ENCODE data around the gene TDP1.

Gene TDP1

DNA sequence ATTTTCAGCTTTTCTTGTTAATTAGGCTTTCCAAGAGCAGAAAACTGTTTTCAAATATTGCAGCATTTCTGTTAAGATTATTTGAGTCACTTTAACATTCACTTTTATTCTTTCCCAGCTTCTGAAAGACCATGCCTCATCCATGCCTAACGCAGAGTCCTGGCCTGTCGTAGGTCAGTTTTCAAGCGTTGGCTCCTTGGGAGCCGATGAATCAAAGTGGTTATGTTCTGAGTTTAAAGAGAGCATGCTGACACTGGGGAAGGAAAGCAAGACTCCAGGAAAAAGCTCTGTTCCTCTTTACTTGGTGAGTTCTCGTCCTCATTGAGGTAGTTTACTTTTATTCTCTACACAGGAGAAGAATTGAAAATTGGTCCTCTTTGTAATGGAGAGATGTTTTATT is 33.1 kb downstream of the TDP1 start:
- H3K4me1 ChIP-seq (ENCODE audit: control insufficient read depth, insufficient read depth, low read length) = peaks cover 1% of the 10 kb centered on the region; the same call in 1 of the 2 replicates
- H3K4me3 ChIP-seq (ENCODE audit: low read length) = no peak overlapping the region
- no peaks in the 10 kb centered on the region for H3K9me3 ChIP-seq (ENCODE audit: control insufficient read depth, insufficient read depth, low read length)
- no peak overlapping the region for H3K27ac ChIP-seq (ENCODE audit: low read length)
- DNase-seq (ENCODE audit: low read depth, low spot score) = no peak
- H3K36me3 ChIP-seq (ENCODE audit: control insufficient read depth, insufficient read depth, low read length) = peaks cover 3% of the 10 kb centered on the region; the same call in 1 of the 2 replicates
- WGBS (ENCODE audit: insufficient coverage, insufficient read length) = no CpG with 5 or more reads among the region's 5 CpGs
- no peaks in the 10 kb centered on the region for H3K27me3 ChIP-seq (ENCODE audit: control insufficient read depth, insufficient read depth, low read length)

DNA sequence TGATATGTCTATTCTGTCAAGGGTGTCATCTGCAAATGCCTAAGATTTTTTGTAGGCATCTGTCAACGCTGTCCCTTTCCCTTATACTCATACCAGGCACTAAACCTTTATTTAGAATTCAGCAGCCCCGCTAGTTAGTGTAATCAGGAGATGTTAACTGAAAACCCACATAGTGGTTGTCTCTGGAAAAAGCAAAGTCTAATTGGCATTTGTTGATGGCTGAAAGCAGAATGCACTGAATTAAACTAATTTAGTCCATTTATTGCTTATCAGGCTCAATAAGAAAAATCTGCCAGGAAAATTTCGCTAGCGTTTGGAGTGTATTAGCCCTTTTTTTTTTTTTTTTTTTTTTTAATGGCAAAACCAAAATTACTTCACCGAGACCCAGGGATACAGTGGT is 34.5 kb downstream of the TDP1 start:
- Histone ChIP-seq H3K27me3 (ENCODE audit: control insufficient read depth, insufficient read depth, low read length) (no peaks in the 10 kb centered on the region), H3K9me3 (ENCODE audit: control insufficient read depth, insufficient read depth, low read length) (no peaks in the 10 kb centered on the region), H3K4me1 (ENCODE audit: control insufficient read depth, insufficient read depth, low read length) (peaks cover 1% of the 10 kb centered on the region; the same call in 1 of the 2 replicates), H3K27ac (ENCODE audit: low read length) (no peak overlapping the region), H3K36me3 (ENCODE audit: control insufficient read depth, insufficient read depth, low read length) (peaks cover 3% of the 10 kb centered on the region; the same call in 1 of the 2 replicates), H3K4me3 (ENCODE audit: low read length) (no peak overlapping the region)
- no CpG with 5 or more reads among the region's 5 CpGs for WGBS (ENCODE audit: insufficient coverage, insufficient read length)
- no peak for DNase-seq (ENCODE audit: low read depth, low spot score)

DNA sequence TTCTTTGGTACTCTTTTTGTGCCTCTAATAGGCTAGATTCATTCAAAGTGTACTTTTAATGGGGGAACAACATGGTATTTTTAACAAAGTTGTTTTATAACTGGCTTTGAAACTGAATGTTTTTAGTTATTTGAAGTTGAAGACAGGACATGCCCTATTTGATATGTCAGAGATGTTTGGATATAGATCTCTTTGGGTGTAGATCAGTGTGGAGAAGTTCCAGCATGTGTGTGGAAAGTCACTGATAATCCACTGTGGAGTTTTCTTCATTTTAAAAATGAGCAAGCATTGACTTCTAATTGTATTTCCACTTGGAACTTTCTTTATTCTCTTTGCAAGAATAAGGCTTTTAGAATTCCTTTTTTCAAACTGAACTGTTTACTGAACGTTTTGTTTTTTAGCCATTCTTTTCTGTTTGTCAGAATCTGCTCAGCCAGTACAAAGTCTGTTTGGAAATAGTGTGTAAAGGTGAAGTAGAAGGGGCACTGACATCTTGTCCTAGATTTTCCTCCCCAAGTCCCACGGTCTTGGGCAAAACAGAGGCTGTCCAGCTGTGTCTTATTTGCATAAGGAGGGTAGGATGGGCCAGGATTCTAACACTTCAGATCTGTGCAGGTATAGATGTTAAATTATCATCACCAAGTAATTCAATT is 35.0 kb downstream of the TDP1 start:
- DNase-seq (ENCODE audit: low read depth, low spot score) = no peak
- Histone ChIP-seq H3K27ac (ENCODE audit: low read length) (no peak overlapping the region), H3K36me3 (ENCODE audit: control insufficient read depth, insufficient read depth, low read length) (peaks cover 3% of the 10 kb centered on the region; the same call in 1 of the 2 replicates), H3K9me3 (ENCODE audit: control insufficient read depth, insufficient read depth, low read length) (no peaks in the 10 kb centered on the region), H3K4me3 (ENCODE audit: low read length) (no peak overlapping the region), H3K4me1 (ENCODE audit: control insufficient read depth, insufficient read depth, low read length) (peaks cover 1% of the 10 kb centered on the region; the same call in 1 of the 2 replicates), H3K27me3 (ENCODE audit: control insufficient read depth, insufficient read depth, low read length) (no peaks in the 10 kb centered on the region)
- no CpG with 5 or more reads among the region's 2 CpGs for WGBS (ENCODE audit: insufficient coverage, insufficient read length)

DNA sequence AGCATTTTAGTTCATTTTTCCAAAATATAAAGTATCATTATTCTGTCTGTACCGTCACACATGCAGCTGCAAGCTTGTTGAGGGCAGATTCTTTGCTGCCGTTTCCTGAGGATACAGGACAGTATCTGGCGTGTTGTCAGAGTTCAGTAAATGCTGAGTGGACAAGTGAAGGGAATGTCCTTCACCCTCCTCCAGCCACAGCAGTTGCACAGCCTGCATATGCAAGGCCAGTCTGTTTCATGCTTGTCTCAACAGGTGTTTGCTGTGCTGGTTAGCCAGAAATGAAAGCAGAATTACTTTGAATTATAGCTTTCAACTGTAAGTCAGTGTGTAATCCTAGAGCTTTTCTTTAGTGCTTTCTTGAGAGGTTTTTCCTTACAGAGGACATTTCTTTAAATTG is 36.5 kb downstream of the TDP1 start:
- no peak overlapping the region for H3K4me3 ChIP-seq (ENCODE audit: low read length)
- H3K27ac ChIP-seq (ENCODE audit: low read length) = no peak overlapping the region
- DNase-seq (ENCODE audit: low read depth, low spot score) = no peak
- H3K9me3 ChIP-seq (ENCODE audit: control insufficient read depth, insufficient read depth, low read length) = no peaks in the 10 kb centered on the region
- no CpG with 5 or more reads among the region's 3 CpGs for WGBS (ENCODE audit: insufficient coverage, insufficient read length)
- peaks cover 3% of the 10 kb centered on the region; the same call in 1 of the 2 replicates for H3K36me3 ChIP-seq (ENCODE audit: control insufficient read depth, insufficient read depth, low read length)
- peaks cover 1% of the 10 kb centered on the region; the same call in 1 of the 2 replicates for H3K4me1 ChIP-seq (ENCODE audit: control insufficient read depth, insufficient read depth, low read length)
- H3K27me3 ChIP-seq (ENCODE audit: control insufficient read depth, insufficient read depth, low read length) = no peaks in the 10 kb centered on the region

DNA sequence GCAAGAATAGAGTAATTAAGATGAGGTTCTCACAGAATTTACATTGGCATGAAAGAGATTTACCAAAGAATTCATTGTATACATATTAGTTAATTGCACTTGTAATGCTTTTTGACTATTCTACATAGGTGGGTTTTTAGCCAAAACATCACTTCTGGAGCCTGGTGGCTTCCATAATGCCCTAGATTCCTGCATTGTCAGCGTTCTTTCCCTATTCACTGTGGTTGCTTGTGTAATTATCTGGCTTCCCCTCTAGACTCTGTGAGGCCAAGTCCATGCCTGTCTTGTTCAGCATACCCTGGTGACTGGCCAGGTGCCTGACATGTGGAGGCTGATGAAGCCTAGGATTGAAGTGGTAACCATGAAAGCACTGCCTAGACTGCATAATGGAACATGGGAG is 41.2 kb downstream of the TDP1 start:
- no peak overlapping the region for H3K27ac ChIP-seq (ENCODE audit: low read length)
- H3K36me3 ChIP-seq (ENCODE audit: control insufficient read depth, insufficient read depth, low read length) = peaks cover 3% of the 10 kb centered on the region; the same call in 1 of the 2 replicates
- H3K27me3 ChIP-seq (ENCODE audit: control insufficient read depth, insufficient read depth, low read length) = no peaks in the 10 kb centered on the region
- H3K9me3 ChIP-seq (ENCODE audit: control insufficient read depth, insufficient read depth, low read length) = no peaks in the 10 kb centered on the region
- H3K4me3 ChIP-seq (ENCODE audit: low read length) = no peak overlapping the region
- no CpG with 5 or more reads among the region's 1 CpG for WGBS (ENCODE audit: insufficient coverage, insufficient read length)
- no peak for DNase-seq (ENCODE audit: low read depth, low spot score)
- H3K4me1 ChIP-seq (ENCODE audit: control insufficient read depth, insufficient read depth, low read length) = no peaks in the 10 kb centered on the region

DNA sequence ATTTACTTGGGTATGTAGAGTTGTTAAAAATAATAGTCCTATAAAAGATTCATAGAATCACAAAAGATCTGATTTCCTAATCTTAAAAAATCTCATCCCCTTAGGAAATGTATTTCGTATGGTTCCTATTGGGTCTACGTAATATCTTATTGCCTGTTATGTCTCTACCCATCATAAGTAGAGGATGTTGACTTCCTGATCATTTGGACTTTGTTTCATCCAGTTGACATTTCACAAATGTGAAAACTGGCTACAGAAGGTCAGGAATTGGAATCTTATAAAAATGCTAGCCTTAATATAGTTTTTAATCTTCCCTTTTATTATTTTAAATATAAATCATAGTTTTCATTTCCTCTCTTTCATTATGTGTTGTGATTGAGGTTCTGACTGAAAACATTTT is 45.2 kb downstream of the TDP1 start:
- H3K36me3 ChIP-seq (ENCODE audit: control insufficient read depth, insufficient read depth, low read length) = no peaks in the 10 kb centered on the region; the same call in 1 of the 2 replicates
- no peak overlapping the region for H3K4me3 ChIP-seq (ENCODE audit: low read length)
- WGBS (ENCODE audit: insufficient coverage, insufficient read length) = no CpG with 5 or more reads among the region's 2 CpGs
- H3K27ac ChIP-seq (ENCODE audit: low read length) = no peak overlapping the region
- DNase-seq (ENCODE audit: low read depth, low spot score) = no peak
- no peaks in the 10 kb centered on the region for H3K4me1 ChIP-seq (ENCODE audit: control insufficient read depth, insufficient read depth, low read length)
- no peaks in the 10 kb centered on the region for H3K9me3 ChIP-seq (ENCODE audit: control insufficient read depth, insufficient read depth, low read length)
- H3K27me3 ChIP-seq (ENCODE audit: control insufficient read depth, insufficient read depth, low read length) = no peaks in the 10 kb centered on the region

DNA sequence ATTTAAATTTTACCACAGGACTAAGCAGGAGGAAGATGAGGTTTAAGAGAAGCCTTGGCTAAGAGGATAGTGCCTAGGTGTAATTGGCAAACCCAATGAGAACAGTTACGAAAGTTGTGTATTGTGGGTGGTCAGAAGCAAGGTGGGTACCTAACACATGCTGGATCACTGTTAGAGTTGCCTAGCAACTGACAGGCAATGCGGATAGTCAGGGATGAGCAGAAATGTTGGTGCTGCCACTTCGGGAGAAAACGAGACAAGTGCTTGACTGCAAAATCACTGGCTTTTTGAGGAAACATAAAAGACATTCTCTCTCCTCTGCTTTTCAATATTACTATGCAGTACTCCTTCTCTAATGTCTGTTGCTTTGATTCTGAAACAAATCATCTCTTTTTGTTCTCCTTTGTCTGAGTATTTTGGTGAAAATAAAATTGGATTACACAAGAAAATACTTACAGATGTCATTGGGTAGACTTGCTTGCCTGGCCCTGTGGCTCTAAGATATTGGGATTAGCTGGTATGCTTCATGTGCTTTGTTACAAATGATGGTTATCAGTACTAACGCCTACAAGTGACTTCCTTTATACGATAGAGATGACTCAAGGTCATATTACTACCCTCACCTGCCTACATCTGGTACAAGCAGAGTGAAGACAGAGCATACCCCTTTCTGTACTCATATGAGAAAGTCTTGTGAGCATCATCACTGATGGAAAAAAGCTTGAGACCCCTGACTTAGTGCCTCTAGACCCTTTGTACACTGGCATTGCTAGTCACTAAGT is 48.0 kb downstream of the TDP1 start:
- Histone ChIP-seq H3K4me1 (ENCODE audit: control insufficient read depth, insufficient read depth, low read length) (no peaks in the 10 kb centered on the region), H3K27me3 (ENCODE audit: control insufficient read depth, insufficient read depth, low read length) (no peaks in the 10 kb centered on the region), H3K4me3 (ENCODE audit: low read length) (no peak overlapping the region), H3K27ac (ENCODE audit: low read length) (no peak overlapping the region), H3K36me3 (ENCODE audit: control insufficient read depth, insufficient read depth, low read length) (no peaks in the 10 kb centered on the region), H3K9me3 (ENCODE audit: control insufficient read depth, insufficient read depth, low read length) (no peaks in the 10 kb centered on the region)
- DNase-seq (ENCODE audit: low read depth, low spot score) = no peak
- WGBS (ENCODE audit: insufficient coverage, insufficient read length) = no CpG with 5 or more reads among the region's 6 CpGs

DNA sequence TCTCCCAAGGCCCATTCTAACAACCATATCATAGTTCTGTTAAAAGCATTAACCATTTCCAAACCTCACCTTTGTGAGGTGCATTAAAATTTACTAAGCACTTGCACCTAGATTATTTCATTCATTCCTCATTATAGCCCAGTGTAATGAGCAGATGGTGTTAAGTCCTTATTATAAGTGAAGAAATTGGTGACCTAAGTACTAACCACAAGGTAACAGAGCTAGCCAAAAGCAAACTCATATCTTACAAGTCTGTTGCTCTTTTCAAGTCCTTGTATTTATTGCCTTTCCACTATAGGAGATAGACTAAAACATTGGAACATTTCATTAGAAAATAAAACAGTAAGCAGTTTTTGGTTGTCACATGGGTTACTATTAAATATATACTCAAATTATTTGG is 49.7 kb downstream of the TDP1 start:
- Histone ChIP-seq H3K4me1 (ENCODE audit: control insufficient read depth, insufficient read depth, low read length) (no peaks in the 10 kb centered on the region), H3K27ac (ENCODE audit: low read length) (no peak overlapping the region), H3K36me3 (ENCODE audit: control insufficient read depth, insufficient read depth, low read length) (no peaks in the 10 kb centered on the region), H3K4me3 (ENCODE audit: low read length) (no peak overlapping the region), H3K27me3 (ENCODE audit: control insufficient read depth, insufficient read depth, low read length) (no peaks in the 10 kb centered on the region), H3K9me3 (ENCODE audit: control insufficient read depth, insufficient read depth, low read length) (no peaks in the 10 kb centered on the region)
- no peak for DNase-seq (ENCODE audit: low read depth, low spot score)

DNA sequence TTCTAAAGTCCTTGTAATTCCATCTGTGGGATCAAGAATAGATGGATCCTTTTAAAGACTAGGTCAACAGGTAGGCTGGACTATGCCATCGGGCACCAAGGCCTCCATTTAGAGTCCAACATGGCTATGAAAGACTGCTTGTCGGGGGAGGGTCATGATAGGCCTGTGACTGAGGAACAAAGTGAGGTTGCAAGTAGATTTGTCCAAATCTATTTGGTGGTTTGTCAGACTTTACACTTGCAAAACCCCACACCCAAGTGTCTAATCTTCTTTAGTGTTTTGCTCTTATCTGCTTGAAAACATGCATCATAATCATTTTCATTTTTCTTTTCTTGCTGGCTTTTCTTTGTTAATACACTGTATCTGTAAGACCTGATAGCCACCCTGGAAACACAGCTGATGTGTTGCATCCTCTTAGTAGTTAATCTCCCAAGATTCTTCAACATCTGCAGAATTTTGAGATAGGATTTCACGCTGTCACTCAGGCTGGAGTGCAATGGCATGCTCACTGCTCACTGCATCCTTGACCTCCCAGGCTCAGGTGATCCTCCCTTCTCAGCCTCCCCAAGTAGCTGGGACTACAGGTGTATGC is 50.3 kb downstream of the TDP1 start:
- no peaks in the 10 kb centered on the region for H3K27me3 ChIP-seq (ENCODE audit: control insufficient read depth, insufficient read depth, low read length)
- no peaks in the 10 kb centered on the region for H3K36me3 ChIP-seq (ENCODE audit: control insufficient read depth, insufficient read depth, low read length)
- DNase-seq (ENCODE audit: low read depth, low spot score) = no peak
- no peak overlapping the region for H3K4me3 ChIP-seq (ENCODE audit: low read length)
- WGBS (ENCODE audit: insufficient coverage, insufficient read length) = no CpG with 5 or more reads among the region's 3 CpGs
- H3K9me3 ChIP-seq (ENCODE audit: control insufficient read depth, insufficient read depth, low read length) = no peaks in the 10 kb centered on the region
- H3K27ac ChIP-seq (ENCODE audit: low read length) = no peak overlapping the region
- no peaks in the 10 kb centered on the region for H3K4me1 ChIP-seq (ENCODE audit: control insufficient read depth, insufficient read depth, low read length)

DNA sequence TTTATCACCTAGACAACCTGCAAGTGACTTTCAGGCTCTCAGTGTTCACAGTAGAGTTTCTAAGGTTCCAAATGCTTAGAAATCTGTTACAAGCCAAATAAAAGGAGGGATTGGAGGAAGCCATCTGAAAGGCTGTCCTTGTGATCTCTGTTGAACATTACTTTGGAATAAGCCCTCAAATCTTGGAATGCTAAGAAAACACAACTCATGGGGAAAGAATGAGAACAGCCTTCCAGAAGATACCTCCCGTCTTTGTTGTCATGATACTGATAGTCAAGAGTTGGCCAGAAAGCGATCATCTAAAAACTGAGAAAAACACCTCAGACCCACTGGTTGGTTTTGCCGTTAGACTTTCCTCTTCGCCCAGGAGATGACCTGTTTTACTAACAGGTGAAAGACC is 61.6 kb downstream of the TDP1 start:
- no peak for DNase-seq (ENCODE audit: low read depth, low spot score)
- no peaks in the 10 kb centered on the region for H3K27me3 ChIP-seq (ENCODE audit: control insufficient read depth, insufficient read depth, low read length)
- peaks cover 3% of the 10 kb centered on the region; the same call in 1 of the 2 replicates for H3K36me3 ChIP-seq (ENCODE audit: control insufficient read depth, insufficient read depth, low read length)
- H3K4me3 ChIP-seq (ENCODE audit: low read length) = no peak overlapping the region
- no CpG with 5 or more reads among the region's 4 CpGs for WGBS (ENCODE audit: insufficient coverage, insufficient read length)
- H3K27ac ChIP-seq (ENCODE audit: low read length) = no peak overlapping the region
- no peaks in the 10 kb centered on the region for H3K4me1 ChIP-seq (ENCODE audit: control insufficient read depth, insufficient read depth, low read length)
- no peaks in the 10 kb centered on the region for H3K9me3 ChIP-seq (ENCODE audit: control insufficient read depth, insufficient read depth, low read length)
